Suppressor macrophage treated with lipopolysaccharide for 1 hour (primary cell): Measurements from ENCODE around the gene RBMS2.
"Not testable (repeated sequence)": the region's sequence is repeated elsewhere in the genome, so short reads cannot be mapped to it uniquely, and the experiment has no call there.

Source experiments
- DNase-seq, 3 donors: peaks; one replicate each; pipeline ENCODE4 v3.0.0-alpha.2; 2020 to 2022

The RBMS2 gene

GRCh38 chr12:56521590-56522371 is at the start of gene RBMS2:
TSS of gene RBMS2 (plus strand) at chr12:56521820. CDS start at chr12:56522024, 204 bp downstream.
- DNase-seq: peak; percentile 57 to 69 (median 63)

GRCh38 chr12:56474389-56474788 is 47.2 kb upstream of the RBMS2 start:
- DNase-seq: no peak

- no peak for DNase-seq
Measured at GRCh38 chr12:56476143-56476542, 45.5 kb upstream of the RBMS2 start.

- no peak for DNase-seq
Measured at GRCh38 chr12:56476972-56477432, 44.6 kb upstream of the RBMS2 start.

- no peak for DNase-seq
Measured at GRCh38 chr12:56477521-56478225, 43.9 kb upstream of the RBMS2 start.

- DNase-seq: no peak
Measured at GRCh38 chr12:56479625-56480024, 42.0 kb upstream of the RBMS2 start.

GRCh38 chr12:56484566-56484965 is 37.1 kb upstream of the RBMS2 start:
- no peak for DNase-seq

- no peak for DNase-seq
Measured at GRCh38 chr12:56486694-56487093, 34.9 kb upstream of the RBMS2 start.

GRCh38 chr12:56487448-56488040 is 34.1 kb upstream of the RBMS2 start:
- DNase-seq: no peak

- peak; percentile 71 to 83 (median 81) for DNase-seq
Measured at GRCh38 chr12:56488041-56488955, 33.3 kb upstream of the RBMS2 start, which contains the start of gene GLS2. TSS of gene GLS2 (minus strand) at chr12:56488161. CDS start at chr12:56488118, 43 bp downstream.

GRCh38 chr12:56490360-56490759 is 31.3 kb upstream of the RBMS2 start:
- no peak for DNase-seq

- not testable (repeated sequence) for DNase-seq
Measured at GRCh38 chr12:56493409-56494105, 28.1 kb upstream of the RBMS2 start.

GRCh38 chr12:56494106-56494415 is 27.6 kb upstream of the RBMS2 start:
- DNase-seq: not testable (repeated sequence)

GRCh38 chr12:56494481-56494880 is 27.1 kb upstream of the RBMS2 start:
- not testable (repeated sequence) for DNase-seq

- peak; percentile 25 to 47 (median 31) for DNase-seq
Measured at GRCh38 chr12:56496704-56497103, 24.9 kb upstream of the RBMS2 start.

GRCh38 chr12:56498126-56498902 is 23.3 kb upstream of the RBMS2 start:
- DNase-seq: not testable (repeated sequence)

GRCh38 chr12:56499452-56499851 is 22.2 kb upstream of the RBMS2 start:
- not testable (repeated sequence) for DNase-seq

GRCh38 chr12:56499879-56500278 is 21.7 kb upstream of the RBMS2 start:
- not testable (repeated sequence) for DNase-seq

GRCh38 chr12:56510786-56511185 is 10.8 kb upstream of the RBMS2 start:
- DNase-seq: no peak

GRCh38 chr12:56514014-56514318 is 7.7 kb upstream of the RBMS2 start:
- DNase-seq: not testable (repeated sequence)

GRCh38 chr12:56517854-56518253 is 3.8 kb upstream of the RBMS2 start:
- no peak for DNase-seq
